Right renal pelvis (tissue), 4 donors: Measurements from ENCODE around the gene STX12. TPM values are rescaled to one million over a fixed set of nuclear protein-coding genes. Genes with fewer than 3 reads are reported as not detected.
"Not testable (repeated sequence)": the region's sequence is repeated elsewhere in the genome, so short reads cannot be mapped to it uniquely, and the experiment has no call there.

Source experiments
- DNase-seq, 4 donors: peaks; one replicate each; pipeline ENCODE4 v3.0.0-alpha.2; 2013; ENCODE audit warnings: low read depth in 4 of 4, low spot score in 3 of 4, missing footprints in 1 of 4
- polyA plus RNA-seq, 4 donors: library from polyadenylated mRNA; unstranded; fragments of 120-200 nt; gene quantifications; one replicate each; pipeline ENCODE4 v1.2.1, GENCODE V29; 2013; ENCODE audit not compliant: insufficient read length in 4 of 4

The STX12 gene
- polyA plus RNA-seq, 4 donors, result 43.3 to 56.3 (median 51.7) TPM

GRCh38 chr1:27774654-27775053 is 1.6 kb downstream of the STX12 start:
- no peak for DNase-seq

DNA sequence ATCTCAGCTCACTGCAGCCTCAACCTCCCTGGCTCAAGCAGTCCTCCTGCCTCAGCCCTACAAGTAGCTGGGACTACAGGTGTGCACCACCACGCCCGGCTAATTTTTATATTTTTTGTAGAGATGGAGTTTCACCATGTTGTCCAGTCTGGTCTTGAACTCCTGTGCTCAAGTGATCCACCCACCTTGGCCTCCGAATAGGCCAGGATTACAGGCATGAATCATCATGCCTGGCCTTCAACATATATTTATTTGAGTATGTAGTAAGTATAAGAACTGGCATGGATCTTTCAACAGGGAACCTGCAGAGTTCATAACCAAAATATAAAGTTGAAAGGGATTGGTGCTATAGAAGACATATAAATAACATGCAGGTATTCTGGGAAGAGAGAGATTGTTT is 2.3 kb downstream of the STX12 start:
- DNase-seq, result not testable (repeated sequence)

- DNase-seq, result not testable (repeated sequence)
These were observed 3.3 kb downstream of the STX12 start for GRCh38 chr1:27776276-27776675.

- DNase-seq, result no peak
These were observed 5.0 kb downstream of the STX12 start for GRCh38 chr1:27778056-27778455.

DNA sequence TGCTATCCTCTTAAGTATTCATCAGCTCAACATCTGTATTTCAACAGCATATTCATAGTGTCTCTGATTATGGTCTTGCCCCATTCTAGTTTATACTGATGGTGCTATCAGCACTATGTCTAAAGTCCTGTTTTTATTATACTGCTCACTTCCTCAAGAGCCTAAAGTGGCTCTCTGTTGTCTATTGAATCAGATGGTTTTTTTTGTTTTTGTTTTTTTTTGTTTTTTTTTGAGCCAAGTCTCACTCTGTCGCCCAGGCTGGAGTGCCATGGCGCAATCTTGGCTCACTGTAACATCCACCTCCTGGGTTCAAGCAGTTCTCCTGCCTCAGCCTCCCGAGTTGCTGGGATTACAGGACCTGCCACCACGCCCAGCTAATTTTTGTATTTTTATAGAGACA is 6.1 kb downstream of the STX12 start:
- no peak for DNase-seq

GRCh38 chr1:27782950-27783349 is 9.9 kb downstream of the STX12 start:
- DNase-seq, result no peak

DNA sequence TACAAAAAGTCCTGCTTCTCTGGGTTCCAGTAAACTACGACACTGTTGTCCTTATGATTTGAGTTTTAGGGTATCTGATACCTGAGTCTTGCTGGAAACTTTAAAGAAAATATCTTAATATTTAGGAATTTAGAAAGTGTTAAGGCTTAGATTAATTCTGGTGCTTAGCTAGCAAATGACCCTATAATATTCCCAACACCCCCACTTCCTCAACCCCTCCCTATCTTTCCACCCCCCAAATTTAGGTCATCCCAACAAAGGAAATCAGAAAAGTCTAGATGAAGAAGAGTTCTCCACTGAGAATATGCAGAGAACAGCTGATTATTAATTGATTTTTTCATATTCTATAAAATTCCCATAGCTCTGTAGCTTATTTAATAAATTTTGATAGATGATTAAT is 11.7 kb downstream of the STX12 start:
- DNase-seq, result no peak

- no peak for DNase-seq
These were observed 12.9 kb downstream of the STX12 start for GRCh38 chr1:27785781-27786455.

GRCh38 chr1:27787895-27788294 is 14.9 kb downstream of the STX12 start:
- no peak for DNase-seq

DNA sequence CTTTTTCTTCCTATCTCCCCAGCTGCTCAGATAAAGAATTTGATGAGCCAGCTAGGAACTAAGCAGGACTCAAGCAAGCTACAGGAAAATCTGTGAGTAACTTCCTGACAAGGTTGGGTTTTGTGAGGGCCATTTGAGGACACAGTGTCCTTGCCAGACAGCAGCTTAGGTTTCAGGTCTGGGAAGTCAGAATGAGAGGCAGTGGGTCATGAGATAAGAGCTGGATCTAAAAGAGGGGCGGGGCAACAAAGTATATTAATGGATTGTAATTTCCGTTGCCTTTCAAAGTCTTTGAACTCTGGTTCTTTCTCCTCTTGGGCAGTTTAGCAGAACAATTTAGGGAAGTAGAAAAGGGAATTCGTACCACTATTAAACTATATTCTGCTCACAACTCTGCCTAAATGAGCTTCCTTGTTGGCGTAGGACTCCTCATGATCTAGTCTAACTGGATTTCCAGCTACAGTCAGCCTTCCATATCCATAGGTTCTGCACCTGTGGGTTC is 16.6 kb downstream of the STX12 start:
- peak in 1 of 4 donors; percentile 1 for DNase-seq

DNA sequence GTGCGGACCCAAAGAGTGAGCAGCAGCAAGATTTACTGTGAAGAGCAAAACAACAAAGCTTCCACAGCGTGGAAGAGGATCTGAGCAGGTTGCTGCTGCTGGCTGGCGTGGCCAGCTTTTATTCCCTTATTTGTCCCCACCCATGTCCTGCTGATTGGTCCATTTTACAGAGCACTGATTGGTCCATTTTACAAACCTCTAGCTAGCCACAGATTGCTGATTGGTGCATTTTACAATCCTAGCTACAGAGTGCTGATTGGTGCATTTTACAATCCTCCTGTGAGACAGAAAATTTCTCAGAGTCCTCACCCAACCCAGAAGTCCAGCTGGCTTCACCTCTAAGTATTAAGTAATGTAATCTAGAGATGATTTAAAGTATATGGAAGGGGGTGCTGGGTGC is 17.3 kb downstream of the STX12 start:
- DNase-seq, result not testable (repeated sequence)

- DNase-seq, result no peak
These were observed 22.6 kb downstream of the STX12 start for GRCh38 chr1:27795601-27796000.

- no peak for DNase-seq
These were observed 31.8 kb downstream of the STX12 start for GRCh38 chr1:27804791-27805190.

DNA sequence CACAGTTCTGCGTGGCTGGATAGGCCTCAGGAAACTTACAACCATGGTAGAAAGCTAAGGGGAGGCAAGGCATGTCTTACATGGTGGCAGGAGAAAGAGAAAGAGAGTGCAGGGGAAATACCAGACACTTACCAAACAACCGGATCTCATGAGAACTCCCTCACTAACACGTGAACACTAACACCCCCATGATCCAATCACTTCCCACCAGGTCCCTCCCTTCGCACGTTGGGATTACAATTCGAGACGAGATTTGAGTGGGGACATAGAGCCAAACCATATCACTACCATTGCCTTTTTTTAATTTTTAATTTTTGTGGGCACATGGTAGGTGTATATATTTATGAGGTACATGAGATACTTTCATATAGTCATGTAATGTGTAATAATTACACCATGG is 33.7 kb downstream of the STX12 start:
- DNase-seq, result no peak

DNA sequence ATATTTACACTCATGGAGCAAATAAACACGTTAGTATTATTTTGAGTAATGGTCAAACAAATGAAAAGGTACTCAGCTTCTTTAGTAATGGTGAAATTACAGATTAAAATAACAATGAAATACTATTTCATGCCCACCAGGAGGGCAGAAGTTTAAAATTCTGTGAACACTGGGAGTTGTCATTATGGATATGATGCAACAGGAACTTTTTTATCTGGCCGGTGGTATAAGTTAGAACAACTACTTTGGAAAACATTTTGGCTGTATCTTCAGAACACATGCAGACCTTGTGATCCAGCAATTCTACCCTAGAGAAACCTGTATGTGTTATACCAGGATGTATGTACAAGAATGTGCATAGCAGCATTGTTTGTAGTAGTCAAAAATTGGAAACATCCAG is 34.4 kb downstream of the STX12 start:
- no peak for DNase-seq

DNA sequence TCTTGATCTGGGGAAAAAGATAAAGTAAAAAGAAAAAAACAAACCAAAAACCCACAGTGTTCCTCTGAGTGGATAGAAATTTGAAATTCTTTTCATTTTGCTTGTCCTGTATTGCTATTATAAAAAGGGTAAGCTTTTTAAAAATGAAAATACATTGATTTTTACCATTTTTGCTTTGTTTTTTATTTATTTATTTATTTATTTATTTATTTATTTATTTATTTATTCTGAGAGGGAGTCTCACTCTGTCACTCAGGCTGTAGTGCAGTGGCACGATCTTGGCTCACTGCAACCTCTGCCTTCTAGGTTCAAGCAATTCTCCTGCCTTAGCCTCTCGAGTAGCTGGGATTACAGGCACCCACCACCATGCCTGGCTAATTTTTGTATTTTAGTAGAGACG is 35.1 kb downstream of the STX12 start:
- DNase-seq, result not testable (repeated sequence)

DNA sequence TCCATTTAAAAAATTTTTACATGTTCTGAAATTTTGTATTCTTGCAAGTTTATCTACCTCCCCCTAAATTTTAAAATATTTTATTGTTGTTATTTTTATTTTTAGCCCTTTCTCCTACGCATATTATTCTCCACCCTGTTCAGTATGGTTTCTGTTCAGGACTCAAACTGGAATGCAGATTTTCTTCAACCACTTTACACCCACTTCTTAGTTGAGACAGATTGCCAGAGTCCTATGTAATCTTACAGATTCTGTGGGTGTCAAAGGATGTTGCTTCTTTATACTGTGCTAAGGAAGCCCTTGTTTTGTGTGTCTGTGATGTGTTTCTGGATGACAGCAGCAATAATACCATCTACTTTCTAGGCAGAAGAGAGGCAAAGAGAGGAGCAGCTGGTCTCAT is 36.9 kb downstream of the STX12 start:
- DNase-seq, result no peak

DNA sequence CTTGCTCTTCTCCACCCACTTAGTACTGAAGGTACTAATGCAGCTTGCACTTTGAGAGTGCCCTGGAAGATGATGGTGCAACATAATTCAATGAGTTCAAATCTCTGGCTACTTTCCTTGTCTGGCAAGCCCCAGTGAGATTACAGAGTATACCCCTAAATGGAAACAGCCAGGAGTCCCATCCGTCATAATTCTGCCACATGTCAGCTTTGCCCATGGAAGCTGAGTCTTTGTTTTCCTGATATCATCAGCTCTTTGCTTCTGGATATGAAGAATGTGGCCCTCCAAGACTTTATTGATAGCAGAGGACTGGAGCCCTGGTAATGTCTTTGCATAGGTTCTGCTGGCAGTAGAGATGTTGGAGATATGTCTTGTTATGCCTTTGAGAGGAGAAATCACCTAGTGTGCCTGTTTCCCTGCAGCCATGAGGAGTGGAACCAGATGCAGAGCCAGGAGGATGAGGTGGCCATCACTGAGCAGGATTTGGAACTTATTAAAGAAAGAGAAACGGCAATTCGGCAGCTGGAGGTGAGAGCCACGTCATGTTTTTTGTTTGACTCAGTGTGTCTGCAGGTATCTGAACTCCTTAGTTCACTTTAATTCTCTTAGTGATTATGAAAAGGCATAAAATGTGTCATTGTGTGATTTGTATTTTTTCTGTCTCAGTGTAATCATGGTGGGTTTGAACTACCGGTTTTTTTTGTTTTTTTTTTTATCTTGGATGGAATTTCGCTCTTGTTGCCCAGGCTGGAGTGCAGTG is 38.9 kb downstream of the STX12 start:
- no peak for DNase-seq

DNA sequence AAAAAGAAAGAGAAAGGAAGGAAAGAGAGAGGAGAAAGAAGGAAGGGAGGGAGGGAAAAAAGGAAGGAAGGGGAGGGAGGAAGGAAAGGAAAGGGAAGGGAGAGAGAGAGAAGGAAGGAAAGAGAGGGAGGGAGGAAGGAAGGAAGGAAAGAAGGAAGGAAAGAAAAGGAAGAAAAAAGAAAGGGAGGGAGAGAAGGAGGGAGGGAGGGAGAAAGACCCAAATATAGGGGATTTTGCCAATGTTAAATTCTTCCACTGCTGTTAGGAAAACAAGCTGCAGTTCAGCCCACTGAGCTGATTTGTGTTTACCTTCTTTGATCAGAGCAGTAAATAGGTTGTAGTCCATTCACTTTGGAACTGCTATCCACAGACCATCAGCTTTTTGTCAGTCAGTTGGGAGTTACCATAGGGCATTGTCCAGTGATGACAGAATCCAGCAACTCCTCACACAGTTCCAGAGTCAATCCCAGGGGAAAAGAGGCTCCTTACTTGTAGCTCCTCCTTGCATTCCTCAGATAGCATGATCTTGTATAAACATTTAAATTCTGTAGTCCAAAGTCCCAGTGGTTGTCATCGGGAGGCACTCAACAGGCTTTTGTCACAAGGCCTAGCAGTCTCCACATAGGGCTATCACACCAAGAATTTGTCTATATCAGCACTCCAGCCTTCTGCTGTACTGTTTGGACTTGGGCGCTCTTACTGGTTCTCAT is 44.1 kb downstream of the STX12 start:
- peak in 3 of 4 donors; percentile 33 to 49 (median 39) for DNase-seq

DNA sequence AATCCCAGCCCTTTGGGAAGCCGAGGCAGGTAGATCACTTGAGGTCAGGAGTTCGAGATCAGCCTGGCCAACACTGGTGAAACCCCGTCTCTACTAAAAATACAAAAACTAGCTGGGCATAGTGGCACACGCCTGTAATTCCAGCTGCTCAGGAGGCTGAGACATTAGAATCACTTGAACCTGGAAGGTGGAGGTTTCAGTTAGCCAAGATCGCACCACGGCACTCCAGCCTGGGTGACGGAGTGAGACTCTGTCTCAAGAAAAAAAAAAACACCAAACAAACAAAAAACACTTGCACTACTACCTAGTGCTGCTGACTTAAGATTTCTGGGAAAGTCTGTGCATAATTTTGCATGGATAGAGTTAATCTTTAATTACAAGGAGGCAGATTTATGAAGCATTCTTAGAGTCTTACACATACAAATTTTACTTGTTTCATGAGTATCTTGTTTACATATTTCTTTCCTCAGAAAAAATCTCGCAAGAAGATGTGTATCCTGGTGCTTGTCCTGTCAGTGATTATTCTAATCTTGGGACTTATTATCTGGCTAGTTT is 48.8 kb downstream of the STX12 start:
- no peak for DNase-seq

DNA sequence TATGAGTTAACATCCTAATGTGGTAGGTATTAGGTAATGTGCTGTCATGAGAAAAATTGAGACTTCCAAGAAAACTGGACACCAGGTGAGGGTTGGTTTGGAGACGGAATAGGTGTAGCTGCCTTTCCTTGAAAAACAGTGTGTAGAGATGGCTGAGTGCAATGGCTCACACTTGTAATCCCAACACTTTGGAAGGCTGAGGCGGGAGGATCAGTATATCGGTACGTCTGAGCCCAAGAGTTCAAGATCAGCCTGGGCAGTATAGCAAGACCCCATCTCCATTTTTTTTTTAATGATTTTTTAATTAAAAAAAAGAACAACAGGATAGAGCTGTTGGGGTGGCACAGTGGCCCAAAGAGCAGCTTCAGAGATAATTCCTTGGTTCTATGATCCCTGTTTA is 50.8 kb downstream of the STX12 start:
- no peak for DNase-seq
